ENCODE results near the gene CCDC188. TPM values are rescaled to one million over a fixed set of nuclear protein-coding genes. Genes with fewer than 3 reads are reported as not detected.

The CCDC188 gene
- total and polyA plus RNA-seq, 2 of the 8 experiments (the other 6 are each of a cell fraction or from before 2014, with no cell fraction given): not detected

- H3K4me3 ChIP-seq (ENCODE audit: extremely low read depth in 1 of 4, insufficient read depth in 2 of 4, low read depth in 3 of 4, low read length in 4 of 4): no peak overlapping the region
- peaks cover 0 to 8% (median 0%) of the 10 kb centered on the region in 4 experiments; a peak in 2 of 7 replicates for H3K4me1 ChIP-seq (replicated peaks in 1 of 4; ENCODE audit: control insufficient read depth in 3 of 4, insufficient read depth in 4 of 4, low read length in 3 of 4)
- no peak overlapping the region for H3K9ac ChIP-seq (replicated peaks in 1 of 4; ENCODE audit: extremely low read depth in 1 of 4, low read depth in 3 of 4, low read length in 3 of 4)
- H3K79me1 ChIP-seq (ENCODE audit: low read depth, low read length): no peaks in the 10 kb centered on the region
- no peak overlapping the region for H3K27ac ChIP-seq (ENCODE audit: low read depth, low read length)
- no peak overlapping the region for H2BK15ac ChIP-seq (ENCODE audit: low read length)
- no peak overlapping the region for H2AK5ac ChIP-seq (ENCODE audit: low read depth, low read length)
- ChIA-PET CTCF (ENCODE audit: partially characterized antibody) (interaction anchor here (0.7 to 1.9 kb wide), 7 partner anchors 8 to 82 kb away, joined by 3 to 8 read pairs (median 4); no protein-coding TSS in a partner anchor), POLR2A (ENCODE audit: partially characterized antibody) (interaction anchor here (0.5 to 1.0 kb wide), 2 partner anchors 24 to 140 kb away, joined by 3 to 5 read pairs; no protein-coding TSS in a partner anchor)
- no peaks in the 10 kb centered on the region for H3K79me2 ChIP-seq (ENCODE audit: control insufficient read depth in 1 of 2, insufficient read depth in 2 of 2, low read length in 2 of 2)
- DNase-seq (ENCODE audit: low read depth in 1 of 2, low spot score in 2 of 2): no peak
- H3K23me2 ChIP-seq (ENCODE audit: low read depth, low read length): no peaks in the 10 kb centered on the region
- H3K4me2 ChIP-seq (ENCODE audit: insufficient read depth in 1 of 2, low read depth in 2 of 2, low read length in 2 of 2): no peak overlapping the region
- no peak overlapping the region for H4K5ac ChIP-seq (ENCODE audit: insufficient read length, low read depth, low read length)
- H2AFZ ChIP-seq (ENCODE audit: low read length): no peak overlapping the region
- no peak overlapping the region for H3K18ac ChIP-seq (ENCODE audit: extremely low read depth, low read length)
- peak overlapping the region; percentile 51 for H4K8ac ChIP-seq (ENCODE audit: extremely low read depth, insufficient read depth, low read length)
- H3K27me3 ChIP-seq (replicated peaks in 1 of 4; ENCODE audit: control insufficient read depth in 3 of 4, extremely low read depth in 1 of 4, insufficient read depth in 3 of 4, low read length in 3 of 4): no peaks in the 10 kb centered on the region
- no peak for FAIRE-seq
- H2BK120ac ChIP-seq (replicated peaks; ENCODE audit: low read depth, low read length): no peak overlapping the region
- no peaks in the 10 kb centered on the region for H3K9me3 ChIP-seq (ENCODE audit: insufficient read depth in 2 of 2, low read depth in 1 of 2, low read length in 1 of 2)
- no peak overlapping the region for H2BK20ac ChIP-seq (ENCODE audit: low read length)
- no peak overlapping the region for H2BK5ac ChIP-seq (ENCODE audit: low read depth, low read length)
- no peak overlapping the region for H3K23ac ChIP-seq (ENCODE audit: insufficient read length)
- no peak overlapping the region for H3K4ac ChIP-seq (replicated peaks; ENCODE audit: insufficient read length, low read depth, low read length)
- 93% methylated on average over 28 of the region's 29 CpGs; no CpG with 5 or more reads in 1 of the 2 experiments for WGBS, 2 experiments (ENCODE audit: extremely low coverage in 1 of 2, insufficient coverage in 1 of 2, insufficient read length in 1 of 2, insufficient replicate concordance in 2 of 2, low coverage in 1 of 2, low lambda C conversion rate in 2 of 2, missing lambda C conversion rate in 1 of 2)
- no peak overlapping the region for H3K14ac ChIP-seq (ENCODE audit: insufficient read length)
- H3K56ac ChIP-seq (replicated peaks; ENCODE audit: insufficient read length, low read depth, low read length): no peak overlapping the region
- no peaks in the 10 kb centered on the region for H3K36me3 ChIP-seq (ENCODE audit: control insufficient read depth in 2 of 4, insufficient read depth in 4 of 4, low read length in 3 of 4)
- H2BK12ac ChIP-seq (ENCODE audit: low read depth, low read length): no peak overlapping the region
- no peak overlapping the region for H4K91ac ChIP-seq (replicated peaks; ENCODE audit: insufficient read length, low read length)
- peaks cover 0 to 2% of the 10 kb centered on the region in 2 experiments for H4K20me1 ChIP-seq (replicated peaks in 1 of 2; ENCODE audit: control insufficient read depth in 1 of 2, insufficient read depth in 2 of 2, low read length in 2 of 2)
- TF ChIP-seq HDAC6 (IDR thresholded peaks at IDR 0.05; ENCODE audit: low read depth, low read length) (no peak), MAFK (IDR thresholded peaks at IDR 0.05; ENCODE audit: low read depth, low read length) (no peak), BCL11A (IDR thresholded peaks at IDR 0.05; ENCODE audit: low read depth in 2 of 2, low read length in 2 of 2) (no peak), KDM5A (IDR thresholded peaks at IDR 0.05; ENCODE audit: low read length) (no peak), JUND (IDR thresholded peaks at IDR 0.05; ENCODE audit: low read length) (no peak), KDM4A (IDR thresholded peaks at IDR 0.05; ENCODE audit: low read depth, low read length, severe bottlenecking) (no peak), CHD1 (IDR thresholded peaks at IDR 0.05; ENCODE audit: low read depth, low read length) (no peak), RNF2 (IDR thresholded peaks at IDR 0.05; ENCODE audit: borderline replicate concordance, low read depth, low read length, missing control alignments, poor library complexity, severe bottlenecking) (no peak), SUZ12 (IDR thresholded peaks at IDR 0.05; ENCODE audit: low read length) (no peak), SP2 (IDR thresholded peaks at IDR 0.05; ENCODE audit: low read length) (no peak), SIN3A (conservative IDR thresholded peaks at IDR 0.05 in 1 of 2, IDR thresholded peaks at IDR 0.05 in 1 of 2; ENCODE audit: low read depth in 1 of 2, low read length in 2 of 2) (no peak), ASH2L (IDR thresholded peaks at IDR 0.05; ENCODE audit: low read length) (no peak)
Observed at GRCh38 chr22:20178075-20178914, 27.4 kb upstream of the CCDC188 start.
